NCI-H2196 treated with DMSO at 0.1 percent for 48 hours (cell line): Measurements from ENCODE around the gene SKAP1.
"Not testable (repeated sequence)": the region's sequence is repeated elsewhere in the genome, so short reads cannot be mapped to it uniquely, and the experiment has no call there.

Experiments
- DNase-seq: peaks from one replicate; lab custom pipeline; 2025; ENCODE audit not compliant: unreplicated experiment; lab: John Stamatoyannopoulos, UW

The SKAP1 gene

DNA sequence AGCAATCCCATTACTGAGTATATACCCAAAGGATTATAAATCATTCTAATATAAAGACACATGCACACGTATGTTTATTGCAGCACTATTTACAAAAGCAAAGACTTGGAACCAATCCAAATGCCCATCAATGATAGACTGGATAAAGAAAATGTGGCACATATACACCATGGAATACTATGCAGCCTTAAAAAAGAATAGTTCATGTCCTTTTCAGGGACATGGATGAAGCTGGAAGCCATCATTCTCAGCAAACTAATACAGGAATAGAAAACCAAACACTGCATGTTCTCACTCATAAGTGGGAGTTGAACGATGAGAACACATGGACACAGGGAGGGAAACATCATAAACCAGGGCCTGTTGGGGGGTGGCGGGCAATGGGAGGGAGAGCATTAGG is 19.3 kb upstream of the SKAP1 start:
- not testable (repeated sequence) for DNase-seq

DNA sequence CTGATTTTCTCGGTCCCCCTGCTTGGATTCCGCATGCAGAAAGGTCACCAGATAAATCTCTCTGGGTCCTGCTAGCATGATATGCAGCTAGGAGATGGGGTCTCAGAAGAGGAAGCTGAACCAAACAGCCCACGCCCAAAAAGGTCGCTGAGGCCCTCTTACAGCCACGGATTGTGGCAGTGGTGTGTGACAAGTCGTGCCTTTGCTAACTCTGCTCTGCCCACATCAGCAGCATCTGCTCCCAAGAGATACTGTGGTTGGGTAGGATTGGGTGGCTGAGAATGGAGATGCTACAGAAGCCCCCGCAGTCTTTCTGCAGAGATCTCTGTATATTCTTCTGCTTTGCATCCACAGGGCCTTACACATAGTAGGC is 15.2 kb upstream of the SKAP1 start:
- no peak for DNase-seq

DNA sequence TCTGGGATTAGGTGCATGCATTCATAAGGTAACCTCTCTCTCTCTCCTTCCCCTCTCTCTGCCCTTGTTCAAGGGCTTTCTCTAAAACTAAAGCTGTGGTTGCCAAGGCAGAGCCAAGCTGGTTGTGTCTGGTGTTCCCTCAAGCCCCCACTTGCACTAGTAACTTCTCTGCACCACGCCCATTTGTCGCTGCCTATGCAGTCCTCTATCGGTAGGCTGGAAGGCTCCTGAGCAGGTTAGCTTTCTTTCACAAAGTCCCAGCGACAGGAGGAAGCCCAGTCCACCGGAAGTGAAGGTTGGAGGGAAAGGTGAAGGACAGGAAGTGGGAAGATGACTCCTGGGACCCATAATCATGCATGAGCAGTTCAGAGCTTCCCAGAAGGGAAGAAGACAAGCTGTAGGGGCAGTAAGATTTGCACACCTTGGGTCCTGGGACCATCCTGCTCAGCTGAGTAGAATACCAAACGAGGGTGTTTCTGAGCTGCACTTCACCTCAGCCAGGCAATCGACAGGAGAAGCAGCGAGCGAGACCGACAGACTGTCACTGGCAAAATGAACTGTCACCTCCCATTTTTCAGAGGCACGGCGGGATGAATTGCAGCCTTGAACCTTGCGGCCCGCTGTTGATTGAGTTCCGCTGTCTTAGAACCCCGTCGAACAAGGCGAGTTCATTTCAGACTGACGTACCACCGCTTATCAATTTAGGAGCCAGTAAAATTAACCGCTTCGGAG is 14.7 kb upstream of the SKAP1 start:
- no peak for DNase-seq

DNA sequence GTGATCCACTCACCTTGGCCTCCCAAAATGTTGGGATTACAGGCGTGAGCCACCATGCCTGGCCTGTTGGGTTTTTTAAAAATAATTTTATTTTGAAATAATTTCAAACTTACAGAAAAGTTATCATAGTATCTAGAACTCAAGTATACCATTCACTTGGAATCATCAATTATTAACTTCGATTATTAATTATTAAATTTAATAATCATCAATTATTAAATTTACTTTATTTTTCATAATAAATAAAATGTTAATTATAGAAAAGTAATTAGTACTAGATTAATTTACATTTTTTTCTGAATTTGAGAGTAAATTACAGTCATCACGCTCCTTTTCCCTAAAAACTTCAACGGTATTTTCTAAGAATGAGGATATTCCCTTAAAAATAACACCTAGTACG is 13.7 kb upstream of the SKAP1 start:
- no peak for DNase-seq

DNA sequence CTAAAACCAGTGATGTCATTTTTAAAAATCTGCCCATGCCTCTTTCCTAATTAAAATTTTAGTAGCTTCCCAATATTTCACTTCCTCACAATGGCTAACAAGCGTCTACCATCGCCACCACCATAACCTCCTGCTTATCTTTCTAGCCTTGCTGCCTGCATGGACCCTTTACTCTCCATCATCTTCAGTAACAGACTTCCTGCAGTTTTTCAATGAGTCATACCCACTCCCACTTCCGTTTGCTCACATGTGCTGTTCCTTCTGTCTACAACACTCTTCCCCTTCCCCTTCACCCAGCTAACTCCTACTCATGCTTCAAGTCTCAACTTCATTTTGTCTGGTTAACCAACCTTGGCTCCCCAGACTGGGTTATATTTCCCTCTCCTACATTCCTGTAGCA is 12.8 kb upstream of the SKAP1 start:
- no peak for DNase-seq

DNA sequence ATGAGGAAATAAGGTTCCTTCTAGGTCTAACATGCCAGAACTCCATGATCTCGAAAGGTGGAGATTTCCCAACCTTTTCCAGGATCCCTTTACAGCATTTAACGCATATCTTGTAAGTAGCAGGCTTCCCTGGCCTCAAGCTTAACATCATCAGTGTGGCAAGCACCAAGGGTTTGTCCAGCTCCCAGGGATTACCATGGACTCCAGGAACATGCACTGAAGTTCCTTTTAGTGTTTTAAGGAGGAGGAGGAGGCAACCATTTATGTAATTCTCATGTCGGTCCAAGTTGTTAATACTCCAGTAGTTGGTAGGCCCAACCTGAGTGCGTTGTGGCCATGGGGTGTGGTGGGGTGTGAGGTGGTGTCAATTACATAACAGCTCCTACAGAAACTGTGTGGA is 11.8 kb upstream of the SKAP1 start:
- DNase-seq: no peak

DNA sequence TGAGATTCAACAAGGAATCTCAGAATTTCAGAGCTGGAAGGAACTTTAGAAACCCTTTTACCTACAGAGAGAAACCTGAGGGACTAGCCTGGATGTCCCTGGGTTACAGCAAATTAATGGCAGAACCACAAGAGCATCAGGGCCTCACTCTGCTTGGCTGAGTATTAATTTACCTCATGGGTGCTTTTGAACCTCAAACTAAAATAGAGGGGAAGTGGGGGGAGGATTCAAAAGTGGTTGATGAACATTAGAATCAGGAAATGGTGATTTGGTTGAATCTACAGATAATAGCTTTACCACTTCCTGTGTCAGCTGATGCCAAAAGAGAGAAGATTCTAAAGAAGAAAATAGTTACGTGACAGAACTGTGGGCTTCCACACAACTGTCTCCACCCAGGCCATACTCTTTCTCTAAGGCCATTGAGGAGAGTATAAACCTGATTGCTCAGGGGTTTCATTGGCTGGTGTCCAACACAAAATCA is 11.3 kb upstream of the SKAP1 start:
- no peak for DNase-seq

DNA sequence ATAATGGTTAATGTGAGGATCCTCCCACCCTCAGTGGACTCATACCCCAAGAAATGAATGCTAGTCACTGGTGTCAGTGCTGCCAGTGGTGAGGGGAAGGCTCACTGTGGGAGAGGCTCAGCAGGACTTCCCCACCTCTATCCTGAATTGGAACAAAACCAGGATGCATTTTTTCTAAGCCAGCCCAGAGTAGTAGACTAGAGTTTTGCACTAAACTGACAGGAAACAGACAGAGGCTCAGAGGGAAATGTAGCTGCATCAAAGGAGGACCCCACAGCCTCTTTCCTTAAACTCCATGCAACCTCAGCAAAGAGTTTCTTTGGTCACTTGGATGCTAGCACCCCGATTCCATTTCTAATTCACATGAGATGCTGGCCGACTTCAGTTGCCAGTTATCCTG is 10.7 kb upstream of the SKAP1 start:
- DNase-seq: no peak

DNA sequence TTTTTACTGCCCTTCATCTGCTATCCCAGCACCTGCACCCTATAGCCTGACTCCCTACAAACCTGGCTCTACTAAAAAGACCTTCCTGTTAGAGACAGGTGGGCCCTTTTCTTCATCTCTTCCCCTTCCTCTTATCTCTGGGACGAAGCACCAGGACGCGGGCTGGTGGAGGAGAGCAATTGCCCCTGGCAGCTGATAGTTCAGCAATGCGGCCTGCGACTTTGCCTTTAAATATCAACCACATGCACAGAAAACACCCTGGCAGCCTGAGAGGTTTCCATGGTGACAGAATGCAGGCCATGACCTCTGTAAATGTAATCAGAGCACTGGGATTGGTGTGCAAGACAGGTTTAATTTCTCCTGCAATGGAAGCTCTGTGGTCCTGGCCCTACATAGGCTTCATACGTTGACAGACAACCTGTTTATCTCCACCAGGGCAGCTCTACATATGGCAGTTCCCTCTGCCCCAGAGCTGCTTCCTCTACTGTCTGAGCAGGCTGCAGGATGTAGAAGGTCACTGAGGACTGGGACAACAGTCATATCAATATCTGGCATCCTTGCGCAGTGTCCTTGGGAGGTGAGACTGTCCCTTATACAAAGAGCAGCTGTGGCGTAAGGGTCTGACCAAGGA is 10.0 kb upstream of the SKAP1 start:
- DNase-seq: no peak

DNA sequence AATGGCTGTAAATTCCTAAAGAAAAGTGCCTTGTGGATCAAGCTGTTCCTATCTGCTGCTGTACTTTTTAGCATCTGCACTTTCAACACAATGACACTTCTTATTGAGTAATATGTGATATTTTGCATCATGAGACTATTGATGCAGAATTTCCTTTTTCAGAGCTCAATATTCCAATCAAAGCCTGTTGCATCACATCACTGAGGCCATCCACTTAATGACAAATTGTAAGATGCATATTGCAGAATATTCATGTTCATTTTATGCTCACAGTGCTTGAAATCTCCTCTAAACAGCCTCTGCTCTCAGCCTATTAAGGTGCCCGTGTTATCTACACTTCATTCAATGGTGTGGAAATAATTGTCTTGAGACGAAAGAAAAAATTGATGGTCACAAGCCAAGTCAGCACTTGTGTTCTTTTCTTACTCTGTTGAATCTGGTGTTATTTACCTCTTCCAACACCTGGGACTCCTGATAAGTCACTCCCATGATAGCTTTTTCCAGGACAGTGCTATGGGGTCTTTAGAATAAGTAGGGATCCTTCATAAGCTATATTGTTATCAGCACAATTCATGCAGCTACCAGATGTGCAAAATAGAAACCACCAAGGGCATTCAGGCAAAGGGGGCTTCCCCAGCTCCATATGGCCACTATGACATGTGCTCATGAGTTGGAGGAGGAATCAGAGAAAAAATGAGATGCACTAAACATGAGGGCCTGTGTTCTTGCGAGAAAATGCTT is 9.3 kb upstream of the SKAP1 start:
- no peak for DNase-seq

DNA sequence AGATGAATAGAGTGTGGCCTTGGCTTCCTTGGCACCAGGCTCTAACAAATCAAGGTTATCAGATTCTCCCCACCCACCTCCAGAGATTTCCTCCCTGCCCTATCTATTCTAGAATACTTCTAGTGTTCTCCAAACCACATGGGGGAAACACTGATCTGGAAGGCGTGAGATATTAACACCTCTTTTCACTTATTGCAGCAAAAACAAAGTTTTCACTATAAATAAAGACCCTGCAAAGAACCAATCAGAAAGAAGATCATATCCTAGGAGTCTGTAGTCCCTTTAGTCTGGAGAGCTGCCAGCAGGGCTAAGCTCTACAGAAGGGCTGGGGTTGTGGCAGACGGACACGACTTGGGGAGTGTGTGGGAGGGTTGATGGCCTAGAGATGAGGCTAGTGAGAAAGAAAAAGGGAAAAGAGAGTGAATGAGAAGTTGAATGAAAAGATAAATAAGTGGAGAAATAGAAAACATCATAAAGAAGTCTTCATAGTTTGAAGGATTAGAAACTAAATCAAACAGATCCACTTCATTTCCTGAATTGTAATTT is 8.6 kb upstream of the SKAP1 start:
- DNase-seq: no peak

DNA sequence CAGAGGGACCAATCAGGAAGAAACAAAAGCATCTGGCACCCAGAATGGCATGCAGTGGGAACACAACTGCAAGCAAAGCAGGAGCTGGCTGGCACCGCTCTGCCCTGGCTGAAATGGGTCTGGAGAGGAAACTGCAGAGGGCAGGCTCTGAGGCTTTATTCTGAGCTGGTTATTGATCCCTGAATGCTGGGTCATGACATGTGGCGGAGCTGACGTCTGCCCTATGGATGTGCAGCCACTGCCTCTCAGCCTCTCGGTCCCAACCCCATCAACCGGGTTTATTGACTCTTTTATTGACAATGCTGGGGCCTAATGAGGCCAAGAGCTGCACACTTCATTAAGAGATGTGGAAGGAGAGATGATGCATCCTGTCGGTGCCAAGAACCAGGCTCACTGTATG is 3.9 kb upstream of the SKAP1 start:
- no peak for DNase-seq

DNA sequence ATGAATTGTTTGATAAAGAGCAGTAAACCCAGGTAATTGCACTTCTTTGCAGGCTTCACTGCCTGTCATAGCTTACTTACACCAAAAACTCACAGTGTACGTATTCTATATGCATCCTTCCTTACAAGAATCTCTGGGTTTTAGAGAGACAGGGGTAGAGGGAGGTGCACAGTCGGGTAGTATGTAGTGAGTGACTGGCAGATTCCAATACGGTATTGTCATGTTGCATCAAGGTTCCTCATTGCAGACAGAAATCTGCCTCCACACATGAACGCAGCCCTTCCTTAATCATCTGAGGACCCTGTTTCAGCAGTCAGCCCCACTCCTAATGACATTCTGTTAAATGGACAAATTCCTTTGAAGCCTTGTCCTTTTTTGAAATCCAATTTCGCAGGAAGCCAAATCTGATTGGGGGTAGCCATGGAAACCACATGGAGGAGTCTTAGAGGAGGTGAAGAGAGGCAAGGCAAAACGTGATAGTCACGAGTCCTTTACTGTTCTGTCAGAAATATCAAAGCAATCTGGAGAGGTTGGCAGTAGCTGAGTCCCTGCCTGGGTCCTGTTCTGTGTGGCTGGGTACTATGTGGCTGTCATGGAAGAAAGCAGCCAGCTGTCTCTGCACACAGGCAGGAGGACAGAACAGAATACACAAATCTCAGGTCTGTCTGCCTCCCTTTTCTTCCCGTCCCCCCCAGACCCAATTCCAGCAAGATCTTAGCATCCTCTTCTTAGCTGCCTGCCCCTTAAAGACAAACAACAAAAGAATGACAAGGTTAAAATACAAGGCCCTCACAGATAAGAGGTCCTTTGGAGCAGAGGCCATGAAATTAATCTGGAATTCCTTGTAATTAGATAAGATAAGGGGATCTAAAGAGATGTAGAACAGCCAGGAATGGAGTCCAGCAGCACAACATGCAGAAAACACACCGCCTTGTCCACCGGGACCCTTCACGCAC is 3.1 kb upstream of the SKAP1 start:
- DNase-seq: no peak

DNA sequence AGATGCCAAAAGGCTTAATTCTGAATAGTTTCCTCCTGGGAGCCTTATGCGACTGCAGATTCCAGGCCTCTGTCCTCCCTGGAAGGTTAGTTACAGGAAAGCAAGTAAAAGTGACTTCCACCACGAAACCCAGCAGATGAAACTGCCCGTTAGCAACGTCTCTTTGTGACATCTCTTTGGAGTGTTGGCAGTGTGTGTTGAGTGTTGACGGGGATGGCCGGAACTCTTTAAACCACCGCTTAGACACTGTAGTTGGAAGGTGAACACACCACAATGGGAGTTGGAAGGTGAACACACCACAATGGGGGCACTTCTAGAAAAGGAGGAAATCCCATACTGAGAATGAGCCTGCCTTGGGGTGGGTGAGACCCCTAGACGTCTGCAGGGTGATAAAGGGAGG is 858 bp downstream of the SKAP1 start:
- no peak for DNase-seq

DNA sequence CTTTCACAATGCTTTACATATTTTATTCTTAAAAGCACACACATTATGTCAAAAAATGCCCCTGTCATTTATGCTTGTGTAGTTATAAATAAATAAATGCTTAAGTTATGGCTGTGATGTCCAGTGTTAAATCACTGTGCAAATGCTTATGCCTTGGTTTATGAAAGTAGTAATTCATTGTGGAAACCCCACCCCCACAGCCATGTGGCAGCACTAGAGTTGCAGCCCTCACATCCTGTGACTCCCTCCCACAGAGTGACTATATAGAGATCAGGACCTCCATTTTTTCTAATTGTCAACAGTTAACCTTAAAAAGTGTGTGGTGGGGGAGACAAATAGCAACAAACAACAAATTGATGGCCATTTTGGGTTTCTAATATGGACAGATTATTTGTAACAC is 2.4 kb downstream of the SKAP1 start:
- no peak for DNase-seq

DNA sequence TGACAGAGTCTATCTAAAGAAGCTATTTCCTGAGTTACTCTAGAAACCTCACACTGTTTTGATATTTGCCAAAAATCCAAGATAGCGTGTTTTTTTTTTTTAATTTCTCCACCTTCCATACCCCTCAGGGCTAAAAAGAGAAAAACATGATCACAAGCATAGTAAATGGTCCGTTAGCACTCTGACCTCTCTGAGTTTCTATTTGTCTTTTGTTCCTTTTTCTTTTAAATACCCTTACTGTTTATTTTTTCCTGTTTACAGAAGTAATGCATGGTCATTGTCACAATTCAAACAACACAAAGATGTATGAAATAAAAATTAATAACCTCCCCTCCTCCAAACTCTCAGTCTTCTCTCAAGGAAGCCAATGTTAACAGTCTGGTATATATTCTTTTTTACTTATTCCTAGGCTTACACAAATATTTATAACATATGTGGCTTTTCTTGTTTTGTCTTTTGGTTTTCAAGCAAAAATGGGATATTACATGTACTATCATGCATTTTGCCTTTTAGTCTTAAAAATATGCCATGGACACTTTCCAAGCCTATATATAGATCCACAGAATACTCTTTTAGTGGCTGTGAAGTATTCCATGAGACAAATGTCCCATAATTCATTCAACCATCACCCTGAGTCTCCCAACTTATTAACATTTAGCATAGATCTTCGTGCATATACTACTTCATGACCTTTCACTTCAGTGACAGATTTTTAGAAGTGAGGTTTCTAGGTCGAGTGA is 3.1 kb downstream of the SKAP1 start:
- DNase-seq: no peak

DNA sequence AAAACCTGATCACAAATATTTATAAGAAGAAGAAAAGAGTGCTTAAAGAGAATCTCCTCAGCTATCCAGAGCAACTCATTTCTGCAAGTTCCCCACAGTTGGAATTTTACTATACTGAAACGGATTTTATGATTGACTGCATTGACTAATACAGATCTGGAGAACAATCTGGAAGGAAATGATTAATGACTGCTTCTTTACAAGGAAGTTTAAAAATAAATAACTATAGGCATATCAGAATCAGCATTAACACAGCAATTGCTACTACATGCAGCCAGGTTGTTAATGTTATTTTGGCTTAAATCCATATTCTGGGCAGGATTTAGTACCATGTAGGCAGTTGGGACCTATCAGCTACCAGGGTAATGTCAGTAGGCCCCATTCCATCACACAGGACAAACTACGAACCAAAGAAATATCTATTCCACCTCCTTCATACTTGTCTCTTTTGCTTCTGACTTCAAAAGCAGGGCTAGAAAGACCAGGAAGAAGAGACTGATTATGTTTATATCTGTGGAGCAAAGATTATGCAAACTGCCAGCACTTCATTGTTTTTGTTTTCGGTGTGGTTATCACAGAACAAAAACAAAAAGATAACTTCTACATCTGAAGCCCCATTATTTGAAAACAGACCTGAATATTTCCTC is 3.9 kb downstream of the SKAP1 start:
- no peak for DNase-seq

DNA sequence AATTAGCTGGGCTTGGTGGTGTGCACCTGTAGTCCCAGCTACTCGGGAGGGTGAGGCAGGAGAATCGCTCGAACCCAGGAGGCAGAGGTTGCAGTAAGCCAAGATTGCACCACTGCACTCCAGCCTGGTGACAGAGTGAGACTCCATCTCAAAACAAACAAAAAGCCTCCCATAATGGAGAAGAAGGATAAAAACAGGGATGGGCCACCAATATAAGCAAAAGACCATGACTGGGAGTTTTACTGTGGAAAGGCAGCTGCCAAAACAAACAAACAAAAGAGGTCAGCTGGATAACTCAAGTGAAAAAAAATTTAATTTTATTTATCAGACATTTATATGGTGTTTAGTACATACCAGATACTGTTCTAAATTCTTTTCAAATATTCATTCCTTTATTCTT is 8.0 kb downstream of the SKAP1 start:
- DNase-seq: not testable (repeated sequence)

DNA sequence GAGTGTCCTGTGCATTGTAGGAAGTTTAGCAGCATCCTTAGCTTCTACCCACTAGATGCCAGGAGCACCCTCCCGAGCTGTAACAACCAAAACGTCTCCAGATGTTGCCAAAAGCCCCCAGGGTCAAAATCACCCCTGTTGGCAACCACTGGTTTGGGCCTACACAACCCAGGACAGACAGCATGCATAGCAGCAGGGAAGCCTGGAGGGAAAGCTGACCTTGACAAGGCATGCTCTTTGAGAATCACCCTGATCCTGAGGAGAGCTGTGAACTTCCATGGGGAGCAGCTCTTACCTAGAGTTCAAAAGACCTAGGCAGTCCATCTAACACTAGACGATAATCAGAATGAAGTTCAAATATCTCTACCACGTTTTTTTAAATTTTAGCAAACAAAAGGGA is 9.2 kb downstream of the SKAP1 start:
- DNase-seq: no peak

DNA sequence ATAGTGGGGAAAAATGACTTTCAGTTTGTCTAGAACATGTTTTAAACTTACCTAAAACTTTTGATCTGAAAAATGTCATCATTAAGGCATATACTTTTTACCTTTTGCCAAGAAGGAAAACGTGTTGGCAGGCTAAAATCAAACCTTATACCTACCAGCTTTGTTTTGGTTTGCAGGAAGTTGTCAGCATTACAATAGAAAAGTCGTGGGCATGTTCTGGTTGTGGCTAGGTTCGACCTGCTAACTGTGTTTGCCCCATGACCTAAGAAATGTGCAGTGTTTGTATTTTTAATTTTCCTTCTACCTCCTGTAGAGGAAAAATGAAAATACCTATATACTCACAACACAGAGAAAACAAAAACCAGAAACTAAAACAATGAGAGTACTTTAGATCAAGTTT is 13.0 kb downstream of the SKAP1 start:
- DNase-seq: no peak
